Fibroblast of lung (primary cell): Measurements from ENCODE around the gene CCNL1.

Experiments used
- CTCF ChIP-seq, 2 donors: IDR thresholded peaks in 1 of 2; conservative IDR thresholded peaks in 1 of 2; 1 replicate in 1 of 2; 2 replicates in 1 of 2; pipeline ENCODE4 v1.5.1; 2011 to 2012; ENCODE audit warnings: low read length in 2 of 2, control low read depth in 1 of 2, inconsistent platforms in 1 of 2, low read depth in 1 of 2, mild to moderate bottlenecking in 1 of 2
- EZH2 ChIP-seq: IDR thresholded peaks from 2 replicates; pipeline ENCODE4 v1.5.1; 2012; ENCODE audit warnings: low read length, control low read depth, mild to moderate bottlenecking; ENCODE audit errors: missing control alignments

DNA sequence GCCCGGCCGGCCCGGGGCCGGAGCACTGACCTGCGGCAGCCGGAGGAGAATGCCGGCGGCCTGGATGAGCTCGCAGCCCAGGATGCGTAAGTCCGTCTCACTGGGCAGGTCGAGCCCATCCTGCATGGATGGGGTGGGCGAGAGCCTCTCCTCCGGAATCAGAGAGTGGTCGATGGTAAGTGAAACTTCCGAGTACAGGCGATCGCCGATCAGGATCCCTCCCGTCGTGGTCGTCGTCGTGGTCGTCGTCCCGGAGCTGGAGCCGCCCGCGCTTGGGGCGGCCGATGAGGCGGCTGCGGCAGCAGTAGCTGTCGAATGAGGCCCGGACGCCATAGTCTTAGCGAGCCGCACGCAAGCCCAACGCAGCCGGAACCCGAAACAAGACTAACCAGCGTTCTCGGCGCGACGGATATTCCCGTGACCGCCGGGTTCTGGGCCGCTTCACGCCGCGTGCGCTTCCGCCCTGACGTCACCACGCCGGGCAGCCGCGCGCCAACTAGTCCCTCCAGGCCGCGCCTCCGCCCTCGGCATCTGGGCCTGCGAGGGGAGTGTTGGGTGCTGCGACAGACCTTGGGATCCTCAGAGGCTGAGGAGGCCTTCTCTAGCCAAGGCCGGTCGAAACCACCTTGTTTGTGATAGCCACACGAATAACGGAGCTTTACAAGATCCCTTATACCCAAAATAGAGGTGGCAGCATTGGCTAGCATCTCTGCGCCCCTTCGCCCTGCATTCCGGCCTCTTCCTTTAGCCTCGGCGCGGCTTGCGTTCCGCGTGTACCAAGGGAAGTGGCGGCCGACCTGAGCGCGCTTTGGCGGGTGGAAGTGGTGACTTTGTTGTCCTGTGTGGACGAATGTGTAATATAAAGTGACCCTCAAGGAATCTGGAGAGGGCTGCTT, at the start of gene CCNL1:
- TF ChIP-seq CTCF (conservative IDR thresholded peaks at IDR 0.05 in 1 of 2, IDR thresholded peaks at IDR 0.05 in 1 of 2; ENCODE audit: low read depth in 1 of 2, low read length in 2 of 2): no peak
- no peak for TF ChIP-seq EZH2
